Measurements from ENCODE around the gene NEK2.

- no peak for TF ChIP-seq CTCF (IDR thresholded peaks at IDR 0.05)
- TF ChIP-seq POLR2A (IDR thresholded peaks at IDR 0.05): no peak
Measured at GRCh38 chr1:211638246-211638645, 37.2 kb downstream of the NEK2 start.
